HG02970 (cell line): ENCODE data around the gene TACC2.

Experiments used
- ATAC-seq: cut with Tn5 transposase; IDR thresholded peaks from one replicate; pipeline ENCODE4 v1.9.1; 2021; ENCODE audit warnings: mild to moderate bottlenecking, moderate library complexity, moderate number of reproducible peaks; ENCODE audit not compliant: unreplicated experiment, low FRiP score

The TACC2 gene

GRCh38 chr10:122139627-122140170 lies 150.7 kb downstream of the TACC2 start:
- no peak for ATAC-seq

- no peak for ATAC-seq
These were observed 151.5 kb downstream of the TACC2 start for GRCh38 chr10:122140461-122140902.

GRCh38 chr10:122140941-122141623 lies 152.1 kb downstream of the TACC2 start:
- ATAC-seq: no peak

- no peak for ATAC-seq
These were observed 153.1 kb downstream of the TACC2 start for GRCh38 chr10:122141821-122142640.

- no peak for ATAC-seq
These were observed 153.8 kb downstream of the TACC2 start for GRCh38 chr10:122142641-122143237.

- ATAC-seq: no peak
These were observed 154.4 kb downstream of the TACC2 start for GRCh38 chr10:122143238-122143841.

- no peak for ATAC-seq
These were observed 155.2 kb downstream of the TACC2 start for GRCh38 chr10:122144199-122144598.

- no peak for ATAC-seq
These were observed 156.2 kb downstream of the TACC2 start for GRCh38 chr10:122145113-122145512.

GRCh38 chr10:122147663-122148062 lies 158.7 kb downstream of the TACC2 start:
- no peak for ATAC-seq

- no peak for ATAC-seq
These were observed 160.1 kb downstream of the TACC2 start for GRCh38 chr10:122148876-122149560.

- no peak for ATAC-seq
These were observed 160.9 kb downstream of the TACC2 start for GRCh38 chr10:122149561-122150505.

- ATAC-seq: no peak
These were observed 162.2 kb downstream of the TACC2 start for GRCh38 chr10:122151121-122151694.

GRCh38 chr10:122152544-122152943 lies 163.6 kb downstream of the TACC2 start:
- no peak for ATAC-seq

- ATAC-seq: no peak
These were observed 165.1 kb downstream of the TACC2 start for GRCh38 chr10:122154031-122154544.

- no peak for ATAC-seq
These were observed 165.8 kb downstream of the TACC2 start for GRCh38 chr10:122154545-122155366.

- ATAC-seq: no peak
These were observed 168.5 kb downstream of the TACC2 start for GRCh38 chr10:122157451-122157850.

GRCh38 chr10:122158362-122158761 lies 169.4 kb downstream of the TACC2 start:
- no peak for ATAC-seq
